ENCODE measurements around the gene SNRPB.

GRCh38 chr20:2417213-2417541 is 53.4 kb downstream of the SNRPB start:
- TF ChIP-seq CTCF (IDR thresholded peaks at IDR 0.05; ENCODE audit: low read length) (no peak), EZH2 (IDR thresholded peaks at IDR 0.05; ENCODE audit: borderline replicate concordance, low read length) (no peak)

All from OCI-LY1 (cell line).